GM23338 (cell line): ENCODE data around the gene PRKCH. TPM values are rescaled to one million over a fixed set of nuclear protein-coding genes. Genes with fewer than 3 reads are reported as not detected.

Source experiments
- CREB1 ChIP-seq: fragments of 250-450 bp; sonication (Bioruptor Pico); IDR thresholded peaks from 2 replicates; pipeline ENCODE4 v1.5.0; 2020; ENCODE audit warnings: low read depth, mild to moderate bottlenecking, moderate library complexity
- EZH2 ChIP-seq: fragments of 200-600 bp; sonication (generic); IDR thresholded peaks from one replicate; pipeline ENCODE4 v1.8.0; 2017; ENCODE audit warnings: antibody characterized with exemption, mild to moderate bottlenecking, low read depth; ENCODE audit not compliant: unreplicated experiment
- NANOG ChIP-seq: IDR thresholded peaks from 2 replicates; pipeline ENCODE4 v1.6.1; 2016; ENCODE audit warnings: antibody characterized with exemption, borderline replicate concordance
- POLR2AphosphoS5 ChIP-seq: IDR thresholded peaks from 2 replicates; pipeline ENCODE4 v1.6.1; 2016; ENCODE audit warnings: antibody characterized with exemption, low read depth
- STAT1 ChIP-seq: IDR thresholded peaks from one replicate; pipeline ENCODE4 v1.6.1; 2016; ENCODE audit warnings: antibody characterized with exemption; ENCODE audit not compliant: unreplicated experiment
- ZNF114 ChIP-seq: fragments of 250-450 bp; sonication (Bioruptor Pico); IDR thresholded peaks from 2 replicates; pipeline ENCODE4 v1.5.0; 2020; ENCODE audit warnings: mild to moderate bottlenecking, moderate library complexity
- polyA plus RNA-seq: library from polyadenylated mRNA; unstranded; fragments of >200 nt; fragmentation: Nextera tagmentation; extraction: Ambion mirVana; gene quantifications from 2 replicates; pipeline ENCODE4 v1.2.1, GENCODE V29; 2016
- total RNA-seq: library from RNA; depleted of rRNA; stranded (reverse); fragments of >200 nt; shearing (Covaris generic); gene quantifications from 2 replicates; pipeline ENCODE4 v1.2.3, GENCODE V29; 2014
- TF ChIP-seq, protein P1 (sequence below): fragments of 250-450 bp; sonication (Bioruptor Pico); IDR thresholded peaks from 2 replicates; pipeline ENCODE4 v1.5.0; 2020; ENCODE audit warnings: mild to moderate bottlenecking, moderate library complexity
- TF ChIP-seq, protein P2 (sequence below), 2 experiments: fragments of 200-600 bp in 1 of 2; sonication (generic) in 1 of 2; conservative IDR thresholded peaks; 2 replicates each; pipeline versions ENCODE4 v1.5.1 to v1.6.1; 2016 to 2017; ENCODE audit warnings: antibody characterized with exemption in 2 of 2, low read depth in 2 of 2, mild to moderate bottlenecking in 2 of 2, moderate library complexity in 1 of 2

Gene PRKCH
- total and polyA plus RNA-seq, 2 experiments from 2014 or later: 5.4 to 10.1 TPM

DNA sequence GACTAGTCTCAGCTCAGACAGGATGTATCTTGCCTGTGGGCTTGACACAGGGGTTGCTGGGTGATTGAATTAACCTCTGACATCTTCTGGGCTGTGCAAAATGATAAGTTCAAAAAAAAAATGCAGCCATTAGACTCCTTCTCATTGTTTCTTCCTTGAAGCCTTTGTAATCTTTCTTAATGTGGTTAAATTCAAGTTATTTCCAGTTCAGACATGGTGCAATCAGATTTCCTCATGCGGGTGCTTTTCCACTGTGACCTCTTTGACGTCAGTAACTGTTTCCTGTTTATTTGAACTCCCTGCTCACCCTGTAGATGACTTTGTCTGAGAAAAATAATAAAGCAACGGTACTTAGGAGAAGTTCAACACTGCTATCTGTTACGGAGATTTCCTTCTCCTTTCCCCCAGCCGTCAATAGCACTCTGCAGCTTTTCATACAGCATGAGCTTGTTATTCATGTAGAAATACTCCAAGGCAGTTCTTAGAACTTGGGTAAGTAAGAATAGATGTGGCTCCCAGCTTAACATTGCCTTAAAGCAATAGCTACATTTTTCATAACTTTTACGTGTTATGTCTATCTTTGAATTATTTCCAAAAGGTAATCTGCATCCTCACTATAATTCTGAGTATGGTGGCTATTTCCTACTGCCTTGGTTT, 155.5 kb downstream of the PRKCH start (continued):
- TF ChIP-seq, protein P1, sequence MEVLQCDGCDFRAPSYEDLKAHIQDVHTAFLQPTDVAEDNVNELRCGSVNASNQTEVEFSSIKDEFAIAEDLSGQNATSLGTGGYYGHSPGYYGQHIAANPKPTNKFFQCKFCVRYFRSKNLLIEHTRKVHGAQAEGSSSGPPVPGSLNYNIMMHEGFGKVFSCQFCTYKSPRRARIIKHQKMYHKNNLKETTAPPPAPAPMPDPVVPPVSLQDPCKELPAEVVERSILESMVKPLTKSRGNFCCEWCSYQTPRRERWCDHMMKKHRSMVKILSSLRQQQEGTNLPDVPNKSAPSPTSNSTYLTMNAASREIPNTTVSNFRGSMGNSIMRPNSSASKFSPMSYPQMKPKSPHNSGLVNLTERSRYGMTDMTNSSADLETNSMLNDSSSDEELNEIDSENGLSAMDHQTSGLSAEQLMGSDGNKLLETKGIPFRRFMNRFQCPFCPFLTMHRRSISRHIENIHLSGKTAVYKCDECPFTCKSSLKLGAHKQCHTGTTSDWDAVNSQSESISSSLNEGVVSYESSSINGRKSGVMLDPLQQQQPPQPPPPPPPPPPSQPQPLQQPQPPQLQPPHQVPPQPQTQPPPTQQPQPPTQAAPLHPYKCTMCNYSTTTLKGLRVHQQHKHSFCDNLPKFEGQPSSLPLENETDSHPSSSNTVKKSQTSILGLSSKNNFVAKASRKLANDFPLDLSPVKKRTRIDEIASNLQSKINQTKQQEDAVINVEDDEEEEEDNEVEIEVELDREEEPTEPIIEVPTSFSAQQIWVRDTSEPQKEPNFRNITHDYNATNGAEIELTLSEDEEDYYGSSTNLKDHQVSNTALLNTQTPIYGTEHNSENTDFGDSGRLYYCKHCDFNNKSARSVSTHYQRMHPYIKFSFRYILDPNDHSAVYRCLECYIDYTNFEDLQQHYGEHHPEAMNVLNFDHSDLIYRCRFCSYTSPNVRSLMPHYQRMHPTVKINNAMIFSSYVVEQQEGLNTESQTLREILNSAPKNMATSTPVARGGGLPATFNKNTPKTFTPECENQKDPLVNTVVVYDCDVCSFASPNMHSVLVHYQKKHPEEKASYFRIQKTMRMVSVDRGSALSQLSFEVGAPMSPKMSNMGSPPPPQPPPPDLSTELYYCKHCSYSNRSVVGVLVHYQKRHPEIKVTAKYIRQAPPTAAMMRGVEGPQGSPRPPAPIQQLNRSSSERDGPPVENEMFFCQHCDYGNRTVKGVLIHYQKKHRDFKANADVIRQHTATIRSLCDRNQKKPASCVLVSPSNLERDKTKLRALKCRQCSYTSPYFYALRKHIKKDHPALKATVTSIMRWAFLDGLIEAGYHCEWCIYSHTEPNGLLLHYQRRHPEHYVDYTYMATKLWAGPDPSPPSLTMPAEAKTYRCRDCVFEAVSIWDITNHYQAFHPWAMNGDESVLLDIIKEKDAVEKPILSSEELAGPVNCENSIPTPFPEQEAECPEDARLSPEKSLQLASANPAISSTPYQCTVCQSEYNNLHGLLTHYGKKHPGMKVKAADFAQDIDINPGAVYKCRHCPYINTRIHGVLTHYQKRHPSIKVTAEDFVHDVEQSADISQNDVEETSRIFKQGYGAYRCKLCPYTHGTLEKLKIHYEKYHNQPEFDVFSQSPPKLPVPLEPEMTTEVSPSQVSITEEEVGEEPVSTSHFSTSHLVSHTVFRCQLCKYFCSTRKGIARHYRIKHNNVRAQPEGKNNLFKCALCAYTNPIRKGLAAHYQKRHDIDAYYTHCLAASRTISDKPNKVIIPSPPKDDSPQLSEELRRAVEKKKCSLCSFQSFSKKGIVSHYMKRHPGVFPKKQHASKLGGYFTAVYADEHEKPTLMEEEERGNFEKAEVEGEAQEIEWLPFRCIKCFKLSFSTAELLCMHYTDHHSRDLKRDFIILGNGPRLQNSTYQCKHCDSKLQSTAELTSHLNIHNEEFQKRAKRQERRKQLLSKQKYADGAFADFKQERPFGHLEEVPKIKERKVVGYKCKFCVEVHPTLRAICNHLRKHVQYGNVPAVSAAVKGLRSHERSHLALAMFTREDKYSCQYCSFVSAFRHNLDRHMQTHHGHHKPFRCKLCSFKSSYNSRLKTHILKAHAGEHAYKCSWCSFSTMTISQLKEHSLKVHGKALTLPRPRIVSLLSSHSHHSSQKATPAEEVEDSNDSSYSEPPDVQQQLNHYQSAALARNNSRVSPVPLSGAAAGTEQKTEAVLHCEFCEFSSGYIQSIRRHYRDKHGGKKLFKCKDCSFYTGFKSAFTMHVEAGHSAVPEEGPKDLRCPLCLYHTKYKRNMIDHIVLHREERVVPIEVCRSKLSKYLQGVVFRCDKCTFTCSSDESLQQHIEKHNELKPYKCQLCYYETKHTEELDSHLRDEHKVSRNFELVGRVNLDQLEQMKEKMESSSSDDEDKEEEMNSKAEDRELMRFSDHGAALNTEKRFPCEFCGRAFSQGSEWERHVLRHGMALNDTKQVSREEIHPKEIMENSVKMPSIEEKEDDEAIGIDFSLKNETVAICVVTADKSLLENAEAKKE (CRISPR knock-in tag): no peak
- no peak for TF ChIP-seq EZH2
- TF ChIP-seq POLR2AphosphoS5: no peak
- TF ChIP-seq CREB1: no peak
- TF ChIP-seq ZNF114: no peak
- TF ChIP-seq, protein P2, sequence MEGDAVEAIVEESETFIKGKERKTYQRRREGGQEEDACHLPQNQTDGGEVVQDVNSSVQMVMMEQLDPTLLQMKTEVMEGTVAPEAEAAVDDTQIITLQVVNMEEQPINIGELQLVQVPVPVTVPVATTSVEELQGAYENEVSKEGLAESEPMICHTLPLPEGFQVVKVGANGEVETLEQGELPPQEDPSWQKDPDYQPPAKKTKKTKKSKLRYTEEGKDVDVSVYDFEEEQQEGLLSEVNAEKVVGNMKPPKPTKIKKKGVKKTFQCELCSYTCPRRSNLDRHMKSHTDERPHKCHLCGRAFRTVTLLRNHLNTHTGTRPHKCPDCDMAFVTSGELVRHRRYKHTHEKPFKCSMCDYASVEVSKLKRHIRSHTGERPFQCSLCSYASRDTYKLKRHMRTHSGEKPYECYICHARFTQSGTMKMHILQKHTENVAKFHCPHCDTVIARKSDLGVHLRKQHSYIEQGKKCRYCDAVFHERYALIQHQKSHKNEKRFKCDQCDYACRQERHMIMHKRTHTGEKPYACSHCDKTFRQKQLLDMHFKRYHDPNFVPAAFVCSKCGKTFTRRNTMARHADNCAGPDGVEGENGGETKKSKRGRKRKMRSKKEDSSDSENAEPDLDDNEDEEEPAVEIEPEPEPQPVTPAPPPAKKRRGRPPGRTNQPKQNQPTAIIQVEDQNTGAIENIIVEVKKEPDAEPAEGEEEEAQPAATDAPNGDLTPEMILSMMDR (conservative IDR thresholded peaks at IDR 0.05; ENCODE audit: low read depth in 2 of 2): no peak
- no peak for TF ChIP-seq STAT1
- TF ChIP-seq NANOG: no peak
